GM21737 (cell line): ENCODE results near the gene CYP1A2.
A peak's percentile ranks its signal among the peaks of the same experiment; 100 is the strongest.
"Not testable (repeated sequence)": the region's sequence is repeated elsewhere in the genome, so short reads cannot be mapped to it uniquely, and the experiment has no call there.

ENCODE experiments used
- ATAC-seq: cut with Tn5 transposase; IDR thresholded peaks from one replicate; pipeline ENCODE4 v1.9.1; 2021; ENCODE audit warnings: mild to moderate bottlenecking, moderate library complexity; ENCODE audit not compliant: unreplicated experiment

CYP1A2 gene

GRCh38 chr15:74775894-74776293, 27.2 kb downstream of the CYP1A2 start:
- ATAC-seq, result no peak

- ATAC-seq, result peak; percentile 41
Measured at GRCh38 chr15:74776821-74777768, 28.4 kb downstream of the CYP1A2 start.

GRCh38 chr15:74777769-74778598, 29.3 kb downstream of the CYP1A2 start:
- ATAC-seq, result peak; percentile 10

- no peak for ATAC-seq
Measured at GRCh38 chr15:74778599-74778970, 29.9 kb downstream of the CYP1A2 start.

- no peak for ATAC-seq
Measured at GRCh38 chr15:74779162-74779648, 30.6 kb downstream of the CYP1A2 start.

GRCh38 chr15:74780523-74781430, 32.1 kb downstream of the CYP1A2 start:
- no peak for ATAC-seq

GRCh38 chr15:74781431-74782258, 33.0 kb downstream of the CYP1A2 start, which contains the start of gene CSK:
Gene CSK (plus strand): TSS chr15:74782080. CDS start chr15:74798298, 16,218 bp downstream.
- ATAC-seq, result peak; percentile 32

- ATAC-seq, result peak; percentile 4
Measured at GRCh38 chr15:74782259-74783071, 33.8 kb downstream of the CYP1A2 start.

GRCh38 chr15:74783072-74783807, 34.6 kb downstream of the CYP1A2 start:
- no peak for ATAC-seq

GRCh38 chr15:74783808-74784175, 35.1 kb downstream of the CYP1A2 start:
- no peak for ATAC-seq

- ATAC-seq, result no peak
Measured at GRCh38 chr15:74784426-74785193, 36.0 kb downstream of the CYP1A2 start.

GRCh38 chr15:74785194-74786032, 36.8 kb downstream of the CYP1A2 start:
- ATAC-seq, result no peak

- not testable (repeated sequence) for ATAC-seq
Measured at GRCh38 chr15:74786081-74786480, 37.4 kb downstream of the CYP1A2 start.

GRCh38 chr15:74786551-74787165, 38.0 kb downstream of the CYP1A2 start:
- no peak for ATAC-seq

- peak; percentile 35 for ATAC-seq
Measured at GRCh38 chr15:74787251-74788041, 38.8 kb downstream of the CYP1A2 start.
